T-cell (primary cell): Measurements from ENCODE around the gene NECAP2. TPM values are rescaled to one million over a fixed set of nuclear protein-coding genes. Genes with fewer than 3 reads are reported as not detected.

ENCODE experiments used
- total RNA-seq, 35 experiments: library from RNA in 6 of 35; stranded (reverse) in 6 of 35; fragments of 120-200 nt in 1 of 35; gene quantifications; one replicate each; pipeline versions ENCODE4 v1.2.1 to v1.2.4 and lab custom pipeline; 2013 to 2026

NECAP2 gene
- total RNA-seq, 5 donors from 2014 or later (not counting 1 experiment from before 2014, with no cell fraction given) = 98.4 to 149 (median 138) TPM

Other genes with a start within 250 kb of the NECAP2 start
- gene ARHGEF19, start 228.1 kb upstream of the NECAP2 start, total RNA-seq = 10 to 100 TPM in 3 of 5 donors, 1 to 10 TPM in 2; 7.0 to 17.6 (median 12.3) TPM
- gene CPLANE2, start 203.5 kb upstream of the NECAP2 start, total RNA-seq = 10 to 100 TPM in 3 of 5 donors, 1 to 10 TPM in 2; 6.6 to 13.2 (median 11.3) TPM
- gene FBXO42, start 88.2 kb upstream of the NECAP2 start, total RNA-seq = 10 to 100 TPM; 20.6 to 23.4 (median 22.5) TPM
- 100 to 1,000 TPM in 3 of 5 donors, 10 to 100 TPM in 2; 87.2 to 122 (median 106) TPM for gene SZRD1, start 73.5 kb upstream of the NECAP2 start, total RNA-seq
- not detected for gene SPATA21, start 3.3 kb upstream of the NECAP2 start, total RNA-seq
- 1,000 to 10,000 TPM; 2,148 to 4,743 (median 3,650) TPM for gene RNU1-1, start 73.6 kb downstream of the NECAP2 start, total RNA-seq
- gene NBPF1, start 172.8 kb downstream of the NECAP2 start, total RNA-seq = 10 to 100 TPM; 18.1 to 34.8 (median 29.1) TPM
- 1,000 to 10,000 TPM; 2,148 to 4,743 (median 3,650) TPM for gene RNU1-3, start 226.2 kb downstream of the NECAP2 start, total RNA-seq